ENCODE measurements around the gene COL4A5.

- TF ChIP-seq GATA2 (IDR thresholded peaks at IDR 0.05; ENCODE audit: low read depth, low read length) (no peak), GATA3 (IDR thresholded peaks at IDR 0.05; ENCODE audit: low read depth, low read length) (no peak)
Observed at GRCh38 chrX:108642273-108642628, 202.6 kb downstream of the COL4A5 start.
